Stimulated activated naive CD8-positive, alpha-beta T cell treated with anti-CD3 and anti-CD28 coated beads, Interleukin-15, Interleukin-2, amounts not matched to agents 100 ng/mL and 50 ng/mL, for 24 hours (primary cell): ENCODE data around the gene FAM210B.

Experiments used
- H3K27ac Mint-ChIP-seq: one replicate; pipeline ENCODE4 v1.8.0; 2021; ENCODE audit warnings: mild to moderate bottlenecking, mixed read lengths
- H3K27me3 Mint-ChIP-seq: one replicate; pipeline ENCODE4 v1.8.0; 2021; ENCODE audit warnings: mixed read lengths
- H3K36me3 Mint-ChIP-seq: one replicate; pipeline ENCODE4 v1.8.0; 2021; ENCODE audit warnings: low read depth, mixed read lengths
- H3K4me1 Mint-ChIP-seq: one replicate; pipeline ENCODE4 v1.8.0; 2021; ENCODE audit warnings: low read depth, mixed read lengths
- H3K4me3 Mint-ChIP-seq: one replicate; pipeline ENCODE4 v1.8.0; 2021; ENCODE audit warnings: mild to moderate bottlenecking, mixed read lengths
- H3K9me3 Mint-ChIP-seq: one replicate; pipeline ENCODE4 v1.8.0; 2021; ENCODE audit warnings: mixed read lengths

The FAM210B gene

GRCh38 chr20:56417911-56418310, 59.1 kb downstream of the FAM210B start:
- Mint-ChIP-seq H3K27ac (peak overlapping the region; percentile 94), H3K4me3 (peak overlapping the region; percentile 71), H3K27me3 (no peaks in the 10 kb centered on the region), H3K36me3 (peaks cover 32% of the 10 kb centered on the region), H3K9me3 (no peaks in the 10 kb centered on the region), H3K4me1 (peaks cover 93% of the 10 kb centered on the region)
